HuH-7.5 (cell line): ENCODE results near the gene SH3RF3.

Experiments
- DNase-seq: peaks from one replicate; pipeline ENCODE4 v3.0.0; 2011; ENCODE audit warnings: low spot score

SH3RF3 gene

DNA sequence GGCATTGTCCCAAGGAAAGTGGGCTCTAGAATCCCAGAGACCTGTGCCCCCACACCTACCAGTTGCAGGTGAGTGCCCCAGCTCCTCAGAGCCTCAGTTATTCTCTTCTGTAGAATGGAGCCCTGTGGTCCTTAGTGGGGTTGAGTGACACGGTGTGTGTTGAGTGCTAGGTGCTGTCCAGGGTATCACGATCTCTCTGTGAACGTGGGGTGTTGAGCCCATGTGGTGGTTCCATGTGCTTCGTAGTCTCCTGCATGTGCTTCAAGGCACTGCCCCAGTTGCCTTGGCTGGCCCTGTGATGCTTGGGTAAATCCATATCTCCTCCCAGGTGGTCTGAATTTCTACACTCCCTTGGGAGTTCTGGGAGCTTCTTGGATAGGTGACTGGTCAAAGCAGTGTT lies 54.9 kb downstream of the SH3RF3 start:
- no peak for DNase-seq

DNA sequence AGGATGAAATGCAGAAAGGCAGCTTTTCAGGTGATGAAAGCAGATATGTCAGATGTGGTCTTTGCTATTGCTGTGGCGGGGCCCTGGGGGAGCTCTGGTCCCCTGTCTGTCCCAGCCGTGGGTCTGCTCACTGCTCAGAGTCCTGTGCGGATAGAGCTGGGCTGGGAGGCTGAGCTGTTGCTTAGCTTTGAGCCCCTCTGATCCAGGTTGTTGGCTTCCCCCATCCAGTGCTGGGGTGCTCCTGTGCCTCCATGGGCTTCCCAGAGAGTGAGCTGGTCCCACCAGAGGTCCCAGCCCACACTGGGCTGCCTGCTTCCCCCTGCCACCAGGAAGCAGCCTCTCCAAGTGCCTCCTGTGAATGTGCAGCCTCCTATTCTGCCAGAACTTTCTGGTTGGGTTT lies 55.4 kb downstream of the SH3RF3 start:
- no peak for DNase-seq

DNA sequence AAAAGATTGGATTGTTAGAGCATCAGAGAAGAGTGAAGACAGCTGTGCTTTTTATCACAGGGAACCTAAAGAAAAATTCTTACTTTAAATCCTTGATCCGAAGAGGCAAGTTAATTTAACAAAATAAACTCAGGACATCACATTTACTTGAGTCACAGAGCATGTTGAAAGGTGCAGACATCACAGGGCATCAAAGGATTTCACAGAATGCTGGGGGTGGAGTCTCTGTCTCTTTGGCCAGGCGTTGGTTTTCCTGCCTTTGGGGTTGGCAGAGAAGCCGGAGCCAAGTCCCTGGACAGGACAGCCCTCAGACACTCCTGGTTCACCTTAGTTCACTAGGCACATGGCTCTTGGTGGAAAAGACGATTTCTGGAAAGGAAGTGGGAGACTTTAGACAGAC lies 56.3 kb downstream of the SH3RF3 start:
- DNase-seq: no peak

DNA sequence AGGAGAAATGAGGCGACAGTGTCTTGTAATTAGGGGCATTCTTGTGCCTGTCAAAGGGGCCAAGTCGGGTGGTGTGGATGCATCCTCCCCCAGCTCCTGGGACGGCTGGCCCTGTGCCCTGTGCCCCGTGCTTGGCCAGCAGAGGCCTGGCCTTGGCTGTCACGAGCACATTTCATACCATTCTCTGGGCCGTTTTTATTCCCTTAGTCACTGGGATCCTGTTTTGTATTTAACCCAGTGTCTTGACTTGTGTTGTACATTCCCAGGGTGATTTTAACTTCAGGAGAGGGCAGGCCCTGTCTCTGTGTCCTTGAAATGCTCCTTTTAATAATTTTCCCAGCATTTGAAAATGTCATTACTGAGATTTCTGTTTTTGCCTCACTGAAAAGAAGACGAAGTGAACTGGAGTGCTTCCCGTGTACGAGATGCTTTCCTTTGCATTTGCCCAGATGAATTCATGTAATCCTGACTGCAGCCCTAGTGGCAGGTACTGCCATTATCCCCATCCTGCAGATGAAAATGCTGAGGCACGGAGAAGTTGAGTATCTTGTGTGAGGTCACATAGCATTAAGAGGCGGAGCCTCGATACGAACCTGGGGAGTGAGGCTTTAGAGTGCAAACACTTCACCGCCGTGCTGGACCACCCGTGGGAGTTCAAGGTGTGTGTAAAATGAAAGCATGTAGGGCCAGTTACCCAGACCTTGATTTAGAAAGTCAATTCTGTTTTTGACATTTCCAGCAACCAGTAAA lies 57.0 kb downstream of the SH3RF3 start:
- no peak for DNase-seq

DNA sequence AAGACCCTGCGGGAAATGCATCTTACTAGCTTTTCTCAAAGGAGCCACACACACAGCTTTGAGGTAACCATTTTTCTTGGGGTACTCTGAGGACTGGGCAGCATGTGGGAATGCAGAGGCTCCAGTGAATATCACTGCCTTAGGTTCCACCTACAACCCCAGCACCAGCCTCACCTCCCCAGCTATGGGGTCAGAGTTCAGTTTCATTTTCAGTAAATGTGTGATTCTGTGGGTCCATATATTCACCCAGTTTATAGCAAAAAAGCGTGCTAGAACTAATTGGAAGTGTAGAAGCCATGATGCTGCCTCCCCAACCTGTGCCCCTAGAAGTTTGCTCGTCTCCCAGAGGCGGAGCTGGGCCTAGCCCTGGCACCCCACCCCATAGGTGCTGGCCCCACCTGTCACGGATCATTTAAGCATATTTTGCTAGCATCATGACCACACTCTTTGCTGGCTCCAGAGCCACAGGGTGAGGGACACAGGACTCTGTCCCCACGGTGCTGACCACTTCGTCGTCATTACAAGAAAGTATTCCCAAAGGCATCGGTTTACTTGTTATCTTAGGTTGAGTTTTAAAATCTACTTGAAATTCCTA lies 57.7 kb downstream of the SH3RF3 start:
- DNase-seq: no peak

DNA sequence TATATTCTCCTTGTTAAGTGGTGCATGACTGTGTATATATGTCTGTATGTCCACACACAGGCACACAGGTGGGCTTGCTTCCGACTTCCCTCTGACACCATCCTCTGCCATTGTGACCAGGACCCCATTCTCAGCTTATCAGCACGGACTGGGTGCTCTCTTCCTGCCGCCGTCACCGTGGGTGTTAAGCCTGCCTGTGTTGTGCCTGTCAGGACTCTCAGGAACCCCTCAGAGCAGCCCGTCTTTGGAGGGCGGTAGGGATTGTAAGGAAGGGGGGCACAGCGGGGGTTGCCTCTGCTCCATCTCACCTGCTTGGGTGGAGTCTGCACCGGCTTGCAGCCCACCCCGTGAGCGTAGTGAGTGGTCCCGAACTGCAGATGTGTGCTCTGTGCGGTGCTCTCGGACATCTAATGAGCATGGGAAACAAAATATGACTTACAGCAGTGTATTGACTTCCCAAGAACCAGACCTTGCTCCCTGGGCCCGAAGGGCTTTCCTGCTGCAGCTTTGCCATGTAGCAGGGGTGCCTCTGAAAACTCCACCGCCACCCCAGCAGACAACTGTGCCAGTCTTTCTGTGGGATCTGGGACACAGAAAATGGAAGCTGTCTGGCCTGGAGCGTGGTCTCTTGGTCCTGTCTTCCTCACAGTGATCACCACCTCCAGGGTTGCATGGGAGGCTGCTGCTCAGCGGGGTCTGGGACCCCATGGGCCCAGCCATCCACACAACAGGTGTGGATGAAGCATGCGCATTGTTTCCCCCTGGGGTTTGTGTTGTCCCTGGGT lies 58.9 kb downstream of the SH3RF3 start:
- no peak for DNase-seq

DNA sequence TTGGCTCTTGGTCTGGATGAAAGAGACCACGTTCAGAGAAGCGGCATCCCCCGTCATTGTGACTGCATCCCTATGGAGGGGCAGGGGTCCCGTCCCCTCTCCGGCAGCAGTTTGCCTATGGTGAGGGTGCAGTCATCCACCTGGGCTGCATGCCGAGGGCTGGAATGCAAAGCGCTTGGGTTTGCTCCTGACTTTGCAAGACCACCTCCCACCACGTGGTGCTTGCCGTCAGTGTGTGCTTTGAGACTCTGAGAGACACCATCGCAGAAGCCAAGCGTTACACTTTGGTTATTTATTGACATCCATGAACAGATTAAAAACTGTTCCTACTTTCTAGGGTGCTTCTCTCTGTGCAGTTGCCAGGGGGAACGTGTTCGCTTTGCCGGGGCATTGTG lies 59.5 kb downstream of the SH3RF3 start:
- DNase-seq: no peak

DNA sequence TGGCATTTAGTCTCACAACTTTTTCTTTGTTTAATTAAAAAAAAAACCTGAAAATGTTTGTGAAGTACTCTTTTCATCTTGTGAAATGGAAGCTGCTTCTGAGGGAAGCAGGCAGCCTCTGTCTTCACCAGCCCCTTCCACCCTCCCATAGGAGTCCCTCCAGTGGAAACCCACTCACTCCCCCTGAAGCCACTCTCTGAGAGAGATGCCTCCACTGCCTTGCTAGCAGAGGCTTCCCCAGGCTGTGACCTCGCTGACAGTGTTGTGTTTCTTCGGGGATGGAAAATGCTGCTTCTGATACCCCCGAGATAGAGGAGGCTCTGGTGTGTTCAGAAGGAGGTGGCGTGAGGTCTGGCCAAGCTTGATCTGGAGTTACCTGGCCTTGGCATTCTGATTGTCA lies 59.9 kb downstream of the SH3RF3 start:
- DNase-seq: no peak

DNA sequence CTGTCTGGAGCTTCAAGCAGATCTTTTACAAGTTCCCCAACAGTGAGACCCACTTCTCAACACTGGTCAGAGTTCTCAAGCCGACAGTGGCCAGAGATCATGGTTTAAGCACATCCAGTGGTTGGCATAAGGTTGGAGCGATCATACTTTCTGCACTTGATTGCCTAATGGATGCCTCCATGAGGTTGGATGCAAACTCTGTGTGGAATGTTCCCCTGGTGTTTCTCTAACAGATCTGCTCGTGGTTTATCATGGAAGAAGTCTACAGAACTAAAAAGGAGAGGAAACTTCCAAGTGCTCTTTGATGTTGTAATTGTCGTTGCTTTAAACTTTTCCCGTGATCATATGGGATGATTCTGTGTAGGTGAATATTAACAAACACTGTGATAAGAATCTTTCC lies 60.7 kb downstream of the SH3RF3 start:
- no peak for DNase-seq

DNA sequence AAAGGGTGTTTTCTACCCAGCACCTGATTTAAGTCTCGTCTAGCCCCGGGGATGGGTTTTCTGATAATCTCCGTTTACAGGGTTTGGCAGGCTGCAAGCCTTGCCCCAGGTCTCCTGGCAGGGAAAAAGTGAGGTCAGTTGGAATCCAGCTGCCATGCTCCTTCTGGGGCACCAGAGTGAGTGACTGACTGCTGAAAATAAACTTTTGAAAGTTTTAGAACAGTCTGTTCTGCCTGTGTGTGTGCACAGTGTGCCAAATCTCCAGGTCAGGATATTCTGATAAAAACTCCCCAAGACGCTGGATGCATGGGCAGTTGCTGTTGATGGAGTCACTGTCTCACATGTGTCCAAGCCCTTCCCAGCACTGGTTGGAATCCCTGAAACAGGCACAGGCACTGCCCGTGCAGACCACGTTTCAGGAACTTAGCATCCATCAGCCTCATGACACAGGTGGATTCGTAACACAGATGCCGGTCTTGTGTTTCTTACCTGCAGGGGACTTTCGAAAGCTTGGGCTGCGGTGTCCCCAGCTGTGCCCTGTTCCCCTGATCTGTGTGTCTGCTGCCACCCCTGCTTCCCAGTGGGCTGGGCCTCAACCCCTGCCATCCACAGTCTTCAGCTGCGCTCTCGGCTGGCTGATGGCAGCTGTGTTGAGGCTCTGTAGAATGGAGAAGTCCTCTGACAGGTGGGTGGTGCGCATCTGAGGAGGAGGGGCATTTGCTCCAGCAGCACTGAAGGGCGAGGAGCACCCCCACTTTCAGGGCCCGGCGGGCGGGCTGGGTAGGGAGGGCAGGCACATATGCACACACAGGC lies 65.0 kb downstream of the SH3RF3 start:
- DNase-seq: no peak

DNA sequence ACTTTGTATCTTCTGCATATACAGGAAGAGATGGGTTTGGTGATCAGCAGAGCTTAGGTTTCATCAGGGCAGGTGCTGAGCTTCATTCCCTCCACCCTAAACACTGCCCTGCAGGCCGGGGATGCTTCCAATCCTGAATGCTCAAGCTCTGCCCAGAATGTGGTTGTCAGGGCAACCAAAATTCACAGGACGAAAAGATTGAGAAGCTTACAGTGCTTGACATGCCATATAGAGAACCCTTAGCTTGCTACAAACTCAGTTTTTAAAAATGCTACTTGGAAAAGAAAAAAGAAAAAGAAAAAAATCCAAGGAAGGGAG lies 65.6 kb downstream of the SH3RF3 start:
- no peak for DNase-seq

DNA sequence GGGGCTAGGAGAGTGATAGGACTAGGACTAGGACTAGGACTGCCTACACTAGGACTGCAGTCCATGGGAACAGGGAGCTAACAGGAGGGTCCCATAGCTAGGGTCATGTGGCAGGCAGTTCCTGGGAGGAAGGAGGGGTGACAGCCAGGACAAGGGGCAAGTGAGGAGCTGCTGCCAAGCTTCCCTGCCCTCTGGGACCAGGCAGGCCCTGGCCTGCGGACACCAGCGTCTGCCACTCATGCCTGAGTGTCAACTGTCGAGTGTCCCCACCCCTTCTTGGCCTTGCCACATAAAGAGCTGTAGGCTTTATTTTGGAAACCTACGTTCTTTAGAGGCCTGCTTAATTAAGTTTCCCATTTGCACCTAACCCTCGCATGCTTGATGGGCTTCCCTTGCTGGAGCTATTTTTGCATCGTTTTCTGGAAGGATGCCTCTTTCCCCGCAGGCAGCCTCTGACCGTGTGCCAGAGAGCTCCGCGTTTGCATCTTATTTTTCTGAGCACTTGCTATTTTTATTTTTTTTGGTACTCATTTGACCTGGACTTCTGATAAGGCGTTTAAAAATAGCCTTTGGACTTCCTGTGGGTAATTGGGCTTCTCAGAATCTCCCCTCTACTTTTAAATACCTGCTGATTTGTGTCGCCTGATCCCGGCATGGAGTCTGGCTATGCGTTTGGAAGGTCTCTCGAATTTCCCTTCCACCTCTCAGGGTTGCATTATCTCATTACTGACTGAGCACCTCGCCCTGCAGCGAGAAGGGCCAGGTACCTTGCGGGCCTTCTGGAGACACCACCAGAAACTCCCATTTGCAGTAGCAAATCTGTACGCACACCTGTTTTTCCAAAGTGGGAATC lies 66.4 kb downstream of the SH3RF3 start:
- DNase-seq: no peak

DNA sequence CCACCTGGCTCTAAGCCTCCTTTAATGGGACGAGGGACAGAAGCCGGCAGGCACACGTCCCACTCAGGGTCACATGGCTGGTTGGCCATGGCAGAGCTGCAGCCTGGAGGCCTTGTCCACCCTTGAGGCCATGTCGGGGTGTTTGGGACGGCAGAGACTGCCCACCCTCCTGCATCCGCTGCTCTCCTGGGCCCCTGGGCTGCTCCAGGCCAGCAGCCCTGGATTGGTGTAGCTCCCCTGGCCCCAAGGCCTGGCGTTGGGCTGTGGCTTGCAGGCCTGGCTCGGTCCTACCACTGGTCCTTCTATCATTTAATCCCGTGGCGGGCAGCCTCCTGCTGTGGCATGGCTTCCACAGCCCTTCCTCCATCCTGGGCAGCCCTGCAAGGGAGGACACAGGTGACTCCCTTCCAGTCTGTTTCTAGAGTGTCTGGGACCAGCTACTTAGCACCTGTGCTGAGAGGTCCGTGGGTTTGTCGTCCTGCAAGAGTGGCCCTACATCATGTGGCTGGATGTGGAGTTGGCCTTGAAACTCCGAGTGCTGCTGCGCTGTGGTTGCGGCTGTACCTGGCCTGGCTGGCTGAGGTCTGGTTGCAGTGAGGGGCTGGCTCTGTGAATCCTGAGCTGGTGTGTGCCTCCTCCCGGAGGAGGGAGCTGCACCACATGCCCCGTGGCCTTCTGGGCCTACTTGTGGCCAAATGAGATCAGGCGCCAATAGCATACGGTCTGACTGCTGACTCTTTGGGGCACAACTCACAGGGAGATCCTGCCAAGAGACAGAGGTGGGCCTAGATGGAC lies 67.3 kb downstream of the SH3RF3 start:
- DNase-seq: no peak

DNA sequence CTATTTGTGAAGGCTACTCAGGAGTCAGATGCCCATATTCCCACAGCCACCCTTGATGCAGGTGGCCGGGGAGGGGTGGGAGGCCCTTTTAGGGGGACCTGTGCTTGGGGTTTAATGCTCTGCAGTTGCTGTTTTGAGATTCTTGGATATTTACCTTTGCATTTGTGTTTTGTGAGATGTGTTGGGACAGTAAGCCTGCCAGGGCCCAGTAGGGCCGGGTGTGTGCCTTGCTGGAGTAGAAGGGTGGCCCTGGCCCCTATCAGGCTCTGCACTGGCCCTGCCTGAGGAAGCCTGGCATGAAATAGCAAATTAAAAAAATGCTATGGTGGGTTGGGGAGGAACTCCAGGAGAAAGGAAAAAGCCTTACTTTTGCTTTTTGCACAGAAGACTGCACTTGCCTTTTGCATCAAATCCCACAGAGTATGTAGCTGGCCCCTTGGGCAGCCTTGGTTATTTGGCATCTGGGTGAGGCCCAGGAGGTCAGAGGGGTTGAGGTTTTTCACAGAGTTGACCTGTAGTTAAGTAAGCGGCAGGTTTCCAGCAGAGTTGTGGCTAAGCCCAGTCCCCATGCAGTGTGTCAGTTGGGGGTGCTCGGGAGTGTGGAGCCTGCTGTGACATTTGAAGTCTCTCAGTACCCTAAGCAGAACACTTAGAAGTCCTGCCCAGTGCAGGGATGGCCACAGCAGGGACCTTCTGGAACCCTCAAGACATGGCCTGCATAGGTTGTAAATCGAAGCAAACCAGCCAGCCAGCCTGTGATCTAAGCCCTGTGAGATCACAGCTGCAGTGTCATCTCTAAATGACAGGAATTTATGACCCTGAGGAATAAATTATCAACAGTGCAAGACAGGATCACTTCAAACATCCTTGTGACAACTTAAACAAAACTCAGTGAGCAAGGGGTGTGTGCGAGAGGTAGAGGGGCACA lies 68.8 kb downstream of the SH3RF3 start:
- no peak for DNase-seq

DNA sequence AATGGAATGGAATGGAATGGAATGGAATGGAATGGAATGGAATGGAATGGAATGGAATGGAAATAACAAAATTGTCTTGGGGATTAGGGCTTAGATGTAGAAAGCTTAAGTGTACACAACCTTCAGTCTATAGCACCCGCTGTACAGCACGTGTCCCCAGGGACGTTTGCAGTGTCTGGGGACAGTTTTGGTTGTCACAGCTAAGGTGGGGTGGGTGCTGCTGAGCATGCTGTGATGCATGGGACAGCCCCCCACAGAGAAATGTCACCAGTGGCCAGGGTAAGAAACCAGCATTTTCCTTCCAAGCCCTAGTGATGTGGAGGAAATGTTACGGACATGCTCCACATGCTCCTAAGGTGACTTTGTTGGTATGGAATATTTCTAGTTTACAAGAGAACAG lies 70.8 kb downstream of the SH3RF3 start:
- no peak for DNase-seq

DNA sequence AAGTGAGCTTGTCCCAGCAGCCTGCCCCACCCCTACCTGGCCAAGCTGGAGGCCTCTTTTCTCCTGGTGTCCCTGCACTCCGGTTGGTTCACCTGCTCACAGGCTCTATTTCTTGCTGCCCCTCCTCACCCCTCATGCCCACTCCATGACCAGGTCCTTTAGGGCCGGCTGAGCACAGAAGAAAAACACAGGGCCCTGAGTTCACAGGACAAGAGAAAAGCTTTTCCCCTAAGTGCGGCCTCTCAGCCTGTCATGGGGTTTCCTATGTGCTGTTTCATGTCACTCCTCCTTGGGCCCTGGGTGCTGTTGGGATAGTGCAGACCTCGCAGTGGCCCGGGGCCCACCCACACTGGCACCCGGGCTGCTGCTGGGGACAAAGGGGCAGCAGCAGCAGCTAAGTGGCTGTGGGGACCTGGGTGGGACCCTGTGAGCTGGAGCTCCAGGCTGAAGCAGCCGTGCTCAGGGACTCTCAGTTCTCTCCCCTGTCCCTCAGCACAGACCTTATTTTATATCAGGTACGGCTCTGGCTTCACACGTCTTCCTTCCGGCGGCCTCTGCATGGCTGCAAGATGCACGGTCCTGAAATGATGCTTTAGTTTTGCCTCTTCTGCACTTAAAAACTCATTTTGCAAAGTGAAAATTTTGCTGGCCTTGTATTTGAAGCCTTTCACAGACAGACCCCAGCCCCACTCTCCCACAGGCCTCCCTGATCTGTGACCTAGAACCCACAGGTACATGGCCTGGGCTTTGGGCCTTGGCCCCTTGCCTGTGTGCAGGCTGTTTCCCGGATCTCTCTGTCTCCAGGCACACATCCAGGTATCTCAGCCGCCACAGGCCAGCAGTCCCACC lies 71.8 kb downstream of the SH3RF3 start:
- no peak for DNase-seq

DNA sequence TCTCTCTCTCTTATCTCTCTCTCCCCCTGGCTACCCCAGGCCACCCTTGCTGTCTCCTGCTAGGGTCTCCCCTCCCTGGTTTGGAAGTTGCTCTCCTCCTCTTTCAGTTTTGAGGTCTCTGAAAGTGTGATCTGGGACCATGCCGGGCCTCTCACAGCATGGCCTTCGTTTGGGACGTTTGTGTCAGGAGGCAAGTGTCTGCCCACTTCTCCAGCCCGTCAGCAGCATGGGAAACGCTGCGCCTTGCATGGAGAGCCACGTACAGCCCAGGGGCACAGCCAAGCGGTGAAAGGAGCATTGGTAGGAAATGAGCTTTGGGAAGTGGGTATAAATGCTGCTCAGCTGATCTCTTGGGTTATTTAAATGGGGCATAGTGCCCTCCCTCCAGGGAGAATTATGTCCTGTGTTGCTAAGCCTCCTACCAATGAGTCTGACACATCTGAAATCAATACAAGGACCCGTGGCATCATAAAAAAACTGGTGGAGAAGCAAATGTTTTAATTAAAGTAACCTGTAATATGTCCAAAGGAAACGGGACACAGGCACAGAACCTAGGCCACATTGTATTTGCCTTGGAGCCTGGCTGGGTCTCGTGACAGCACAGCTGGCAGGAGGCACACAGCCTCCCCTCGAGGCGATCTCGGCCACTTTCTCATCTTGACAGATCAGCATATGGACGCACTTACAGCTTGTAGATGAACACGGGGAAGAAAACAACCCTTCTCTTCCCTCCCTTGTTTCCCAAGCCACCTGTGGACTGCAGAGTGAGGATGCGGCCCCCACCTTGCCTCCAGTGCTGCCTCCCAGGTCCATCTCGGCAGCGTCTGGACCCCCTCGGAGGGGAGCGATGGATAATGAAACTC lies 72.7 kb downstream of the SH3RF3 start:
- DNase-seq: no peak

DNA sequence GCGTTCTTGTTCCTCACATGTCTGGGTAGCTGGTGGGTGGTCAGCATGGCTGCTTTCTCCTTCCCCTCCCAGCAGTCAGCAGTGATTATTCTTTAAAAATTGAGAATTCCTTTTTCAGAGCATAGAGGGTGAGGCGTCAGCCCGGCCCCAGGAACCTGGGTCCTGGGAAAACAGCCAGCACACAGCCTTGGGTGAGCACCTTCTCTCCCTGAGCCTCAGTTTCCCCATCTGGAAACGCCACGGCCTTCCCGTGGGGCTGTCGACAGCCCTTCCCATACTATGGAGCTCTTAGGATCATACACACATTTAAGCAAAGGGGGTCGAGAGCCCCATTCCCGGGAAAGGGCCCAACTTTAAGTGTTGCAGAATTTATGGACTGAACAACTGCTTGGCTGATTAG lies 73.5 kb downstream of the SH3RF3 start:
- DNase-seq: no peak
